Medulla oblongata (tissue), 1 donor: ENCODE measurements around the gene ADAP2.
A peak's percentile ranks its signal among the peaks of the same experiment; 100 is the strongest.
"Not testable (repeated sequence)": the region's sequence is repeated elsewhere in the genome, so short reads cannot be mapped to it uniquely, and the experiment has no call there.

ENCODE experiments used
- DNase-seq: peaks from one replicate; pipeline ENCODE4 v3.0.0-alpha.2; 2015; ENCODE audit errors: extremely low spot score

ADAP2 gene

DNA sequence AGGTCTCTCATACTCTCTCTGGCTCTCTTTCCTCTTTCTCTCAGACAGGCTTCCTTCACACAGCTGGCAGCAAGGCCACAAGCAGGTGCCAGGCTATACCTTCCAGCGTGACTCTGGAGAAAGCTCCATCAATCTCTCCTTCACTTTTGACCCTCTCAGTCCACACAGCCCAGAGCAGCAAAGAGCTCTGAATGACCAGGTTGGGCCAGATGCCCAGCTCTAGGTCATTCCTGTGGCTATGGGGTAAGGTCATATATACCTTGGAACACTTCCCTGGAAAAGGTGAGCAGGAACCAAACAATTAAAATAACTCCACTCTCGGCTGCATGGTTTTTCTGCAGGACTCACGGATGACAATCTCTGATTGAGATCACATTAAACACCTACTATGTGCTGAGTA is 8.8 kb downstream of the ADAP2 start:
- DNase-seq = no peak

DNA sequence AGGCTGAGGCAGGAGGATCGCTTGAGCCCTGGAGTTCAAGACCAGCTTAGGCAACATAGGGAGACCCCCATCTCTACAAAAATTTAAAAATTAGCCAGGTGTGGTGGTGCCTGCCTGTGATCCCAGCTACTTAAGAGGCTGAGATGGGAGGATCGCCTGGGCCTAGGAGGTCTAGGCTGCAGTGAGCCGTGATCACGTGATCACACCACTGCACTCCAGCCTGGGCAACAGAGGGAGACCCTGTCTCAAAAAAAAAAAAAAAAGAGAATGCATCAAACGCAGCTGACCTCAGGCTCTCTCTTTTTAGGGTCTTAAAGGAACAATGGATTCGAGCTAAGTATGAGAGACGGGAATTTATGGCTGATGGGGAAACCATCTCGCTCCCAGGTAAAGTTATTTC is 9.8 kb downstream of the ADAP2 start:
- not testable (repeated sequence) for DNase-seq

DNA sequence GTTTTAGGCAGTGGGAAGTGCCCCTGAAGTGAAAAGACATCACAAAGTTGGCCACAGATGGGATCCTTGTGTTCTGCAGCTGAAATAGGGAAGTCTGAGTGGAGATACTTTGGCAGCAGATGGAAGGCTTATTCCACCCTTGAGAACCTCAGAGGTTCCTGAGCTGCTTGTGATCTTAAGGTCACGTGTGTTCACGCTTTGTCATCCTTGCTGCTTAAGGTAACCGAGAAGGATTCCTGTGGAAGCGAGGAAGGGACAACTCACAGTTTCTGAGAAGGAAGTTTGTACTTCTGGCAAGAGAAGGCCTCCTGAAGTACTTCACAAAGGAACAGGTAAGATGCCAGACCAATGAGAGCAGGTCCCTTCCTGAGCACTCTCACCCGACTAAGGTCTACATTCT is 12.2 kb downstream of the ADAP2 start:
- DNase-seq = no peak

DNA sequence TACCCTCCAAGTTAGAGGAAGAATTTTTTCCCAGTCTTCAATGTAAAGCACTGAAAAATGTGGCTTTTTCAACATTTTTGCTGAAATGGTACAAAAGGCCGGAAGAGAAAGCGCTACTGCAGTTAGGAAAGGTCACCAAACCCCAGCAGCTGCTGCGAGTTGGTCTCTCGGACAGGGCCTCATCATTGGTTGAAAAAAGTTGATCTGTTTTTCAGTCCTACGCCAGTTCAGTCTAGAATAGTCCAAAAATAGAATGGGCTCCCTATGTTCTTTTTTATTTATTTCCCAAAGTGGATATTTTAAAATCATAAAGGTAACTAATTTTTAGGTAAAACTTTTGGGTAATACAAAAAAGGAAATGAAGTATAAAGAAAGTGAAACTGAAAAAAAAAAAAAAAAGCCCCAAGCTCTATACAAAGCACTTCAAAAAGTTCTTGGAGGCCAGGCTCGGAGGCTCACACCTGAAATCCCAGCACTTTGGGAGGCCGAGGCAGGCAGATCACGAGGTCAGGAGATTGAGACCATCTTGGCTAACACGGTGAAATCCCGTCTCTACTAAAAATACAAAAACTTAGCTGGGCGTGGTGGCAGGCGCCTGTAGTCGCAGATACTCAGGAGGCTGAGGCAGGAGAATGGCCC is 17.4 kb downstream of the ADAP2 start:
- DNase-seq = no peak

DNA sequence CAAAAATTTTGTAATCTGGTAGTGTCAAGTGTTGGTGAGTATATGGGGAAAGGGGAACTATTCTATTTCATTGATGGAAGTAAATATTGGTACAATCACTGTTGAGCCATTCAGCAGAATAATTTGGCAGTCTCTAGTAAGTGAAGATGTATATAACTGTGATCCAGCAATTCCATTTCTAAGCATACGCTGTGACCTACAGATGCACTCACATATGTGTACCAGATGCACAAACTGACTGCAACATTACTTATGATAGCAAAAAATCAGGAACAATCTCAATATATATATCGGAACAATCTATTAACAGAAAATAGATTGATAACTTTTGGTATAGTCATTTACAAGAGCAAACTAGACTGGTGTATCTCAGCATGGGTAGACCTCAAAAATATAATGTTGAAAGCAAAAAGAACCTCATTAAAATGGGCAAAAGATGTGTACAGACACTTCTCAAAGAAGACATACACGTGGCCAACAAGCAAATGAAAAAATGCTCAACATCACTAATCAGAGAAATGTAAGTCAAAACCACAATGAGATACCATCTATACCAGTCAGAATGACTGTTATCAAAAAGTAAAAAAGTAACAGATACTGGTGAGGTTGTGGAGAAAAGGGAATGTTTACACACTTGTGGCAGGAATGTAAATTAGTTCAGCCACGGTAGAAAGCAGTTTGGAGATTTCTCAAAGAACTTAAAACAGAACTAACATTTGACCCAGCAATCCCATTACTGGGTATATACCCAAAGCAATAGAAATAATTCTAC is 20.7 kb downstream of the ADAP2 start:
- no peak for DNase-seq

DNA sequence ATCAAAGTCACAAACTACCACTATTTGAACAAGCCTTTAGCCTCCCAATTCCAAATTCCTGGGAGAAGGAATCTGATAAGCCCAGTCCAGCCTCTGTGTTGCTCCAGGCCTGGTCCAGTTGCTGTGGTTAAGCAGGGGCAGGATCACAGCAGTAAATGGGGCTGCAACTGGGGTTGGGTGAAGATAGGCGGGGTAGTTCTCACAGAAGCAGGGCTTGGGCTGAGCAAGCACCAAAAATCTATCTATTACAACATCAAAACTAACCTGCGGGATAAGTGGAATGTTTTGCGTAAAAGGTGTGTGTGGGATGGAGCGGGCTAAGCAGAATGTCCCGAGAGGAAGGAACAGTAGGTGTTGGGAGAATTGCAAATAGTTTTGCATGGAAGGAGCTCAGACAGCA is 26.1 kb downstream of the ADAP2 start:
- no peak for DNase-seq

DNA sequence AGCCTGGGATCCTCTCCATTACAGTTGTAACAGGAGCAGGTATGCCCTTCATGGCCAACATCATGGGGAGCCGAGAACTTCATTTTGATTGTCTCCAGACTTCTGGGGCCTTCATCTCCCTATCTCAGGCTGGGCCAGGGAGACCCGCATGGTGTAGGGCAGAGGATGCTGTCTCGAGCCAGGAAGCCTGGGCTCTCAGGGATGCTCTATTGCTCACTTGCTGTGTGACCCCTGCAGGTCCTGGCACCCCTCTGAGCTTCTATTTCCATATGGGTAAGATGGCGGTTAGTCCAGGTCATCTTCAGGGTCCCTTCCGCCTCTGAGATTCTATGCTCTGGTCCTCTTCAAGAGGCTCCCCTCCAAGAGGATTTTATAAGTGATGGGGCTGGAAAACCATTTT is 28.4 kb downstream of the ADAP2 start:
- DNase-seq = no peak

DNA sequence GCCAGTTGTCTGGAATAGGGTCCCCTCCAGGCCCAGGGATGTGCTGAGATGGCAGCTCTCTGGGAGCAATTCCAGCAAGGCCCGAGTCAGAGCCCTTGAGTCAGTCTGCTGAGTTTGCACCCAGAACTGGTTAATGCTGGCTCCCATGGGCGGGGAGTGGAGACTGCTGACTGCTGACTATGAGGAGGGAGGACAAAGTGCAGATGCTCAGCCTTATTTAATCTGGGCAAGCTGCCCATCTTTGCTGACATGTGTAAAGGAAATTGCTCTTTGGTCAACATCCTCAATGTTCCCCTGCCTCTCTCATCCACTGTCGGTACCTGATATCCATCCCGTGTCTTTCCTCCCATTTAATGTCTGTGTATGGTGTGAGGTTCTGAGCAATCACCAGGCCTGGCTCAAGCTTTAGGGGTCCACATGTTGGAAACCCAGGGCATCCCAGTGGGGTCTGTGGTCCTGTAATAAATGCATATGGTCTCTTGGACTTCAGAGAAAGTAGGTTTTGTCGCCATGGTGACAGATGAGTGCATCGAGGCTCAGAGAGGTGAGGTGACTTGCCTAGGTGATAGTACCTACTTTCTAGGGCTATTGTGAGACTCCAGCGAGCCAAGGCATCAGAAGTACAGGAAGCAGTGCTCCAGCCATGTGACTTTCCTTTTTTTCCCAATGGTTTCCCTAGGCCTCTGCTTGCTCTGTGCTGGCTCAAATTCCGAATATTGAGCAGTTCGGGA is 29.1 kb downstream of the ADAP2 start:
- peak; percentile 86 for DNase-seq

DNA sequence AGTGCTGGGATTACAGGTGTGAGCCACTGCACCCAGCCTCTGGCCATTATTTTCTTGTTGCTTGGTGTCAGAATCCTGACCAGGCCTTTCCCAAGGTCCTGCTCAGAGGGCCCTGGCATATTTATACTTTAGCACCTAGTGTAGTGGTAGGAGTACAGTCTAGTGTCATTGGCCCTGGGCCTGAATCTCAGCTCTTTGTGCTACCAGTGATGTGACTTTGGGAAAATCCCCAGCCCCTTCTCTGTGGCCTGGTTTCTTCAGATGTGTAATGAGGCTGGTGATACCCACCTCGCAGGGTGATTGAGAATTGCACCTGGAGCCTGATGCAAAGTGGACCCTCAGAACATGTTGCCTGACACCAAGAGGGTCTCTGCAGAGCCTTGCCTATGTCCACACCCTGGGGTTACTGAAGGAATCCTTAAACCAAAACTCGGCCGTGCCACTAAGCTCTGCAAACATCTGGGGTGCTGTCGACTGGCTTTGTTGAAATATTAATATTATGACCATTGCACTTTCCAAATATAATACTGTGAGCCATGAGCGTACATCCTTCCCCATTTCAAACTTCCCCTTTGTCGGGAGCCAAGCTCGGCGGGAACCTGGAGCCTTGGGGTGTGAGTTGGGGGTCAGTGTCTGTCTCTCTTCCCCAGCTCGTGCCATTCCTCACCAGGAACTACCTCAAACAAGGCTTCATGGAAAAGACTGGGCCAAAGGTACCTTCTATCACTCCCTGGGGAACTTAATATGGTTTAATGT is 31.1 kb downstream of the ADAP2 start:
- peak; percentile 45 for DNase-seq

DNA sequence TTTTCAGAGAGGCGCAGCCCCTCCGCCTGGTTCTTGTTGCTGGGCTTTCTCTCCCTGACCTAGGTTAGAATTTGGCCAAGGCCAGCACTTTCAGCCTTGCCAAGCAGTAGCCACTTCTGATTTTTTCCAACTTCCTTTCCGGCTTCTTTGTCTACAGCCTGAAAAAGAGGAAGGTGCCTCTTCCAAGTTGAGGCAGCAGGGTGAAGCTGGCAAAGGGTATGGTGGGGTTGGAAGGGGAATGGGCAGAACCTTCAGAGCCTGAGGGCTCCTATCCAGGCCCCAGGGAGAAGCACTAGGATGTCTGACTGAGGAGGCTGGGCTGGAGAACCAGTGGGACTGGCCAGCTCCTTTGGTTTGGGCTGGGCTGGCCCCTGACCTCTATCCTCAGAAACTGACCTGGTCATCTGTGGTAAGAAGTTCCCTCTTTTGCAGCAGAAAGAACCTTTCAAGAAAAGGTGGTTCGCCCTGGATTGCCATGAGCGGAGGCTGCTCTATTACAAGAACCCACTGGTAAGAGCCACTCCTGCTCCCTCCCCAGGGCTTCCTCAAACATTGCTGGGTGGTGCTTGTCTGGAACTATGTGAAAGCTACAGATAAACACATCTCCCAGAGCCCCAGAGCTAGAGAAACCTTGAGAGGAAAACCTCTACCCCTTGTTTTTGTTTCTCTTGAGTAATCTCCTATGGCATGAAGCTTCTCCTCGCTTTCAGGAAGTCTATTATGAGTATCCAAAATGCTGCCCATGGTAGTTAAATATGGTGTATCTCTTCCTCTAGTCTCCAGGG is 32.5 kb downstream of the ADAP2 start:
- DNase-seq = peak; percentile 78

DNA sequence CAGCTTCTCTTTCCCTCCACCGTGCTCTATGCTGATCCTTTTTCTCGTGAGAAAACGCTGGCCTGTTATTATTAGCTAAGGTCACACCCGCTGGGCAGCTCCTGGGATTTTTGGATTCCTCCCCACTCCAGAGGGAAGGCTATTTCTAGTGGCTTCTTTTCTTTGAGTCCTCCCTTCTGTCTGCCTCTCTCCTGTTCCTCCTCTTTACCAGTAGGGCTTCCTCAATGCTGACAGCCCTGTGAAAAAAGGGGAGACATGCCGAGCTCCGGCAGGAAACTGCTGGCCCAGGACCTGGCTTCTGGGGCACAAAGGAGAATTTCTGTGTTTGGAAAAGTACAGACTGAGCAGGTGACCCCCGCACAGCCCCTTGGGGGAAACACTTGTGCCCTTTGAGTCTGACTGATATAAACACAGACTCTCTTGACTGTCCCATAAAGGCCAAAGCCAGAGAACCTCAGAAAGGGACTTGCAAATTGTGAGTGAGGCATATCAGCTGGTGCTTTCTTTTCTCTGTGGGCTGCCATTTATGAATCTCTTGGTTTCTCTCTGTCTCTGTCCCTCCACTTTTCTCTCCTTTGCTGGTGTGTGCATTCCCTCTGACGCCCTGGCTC is 35.1 kb downstream of the ADAP2 start:
- no peak for DNase-seq

DNA sequence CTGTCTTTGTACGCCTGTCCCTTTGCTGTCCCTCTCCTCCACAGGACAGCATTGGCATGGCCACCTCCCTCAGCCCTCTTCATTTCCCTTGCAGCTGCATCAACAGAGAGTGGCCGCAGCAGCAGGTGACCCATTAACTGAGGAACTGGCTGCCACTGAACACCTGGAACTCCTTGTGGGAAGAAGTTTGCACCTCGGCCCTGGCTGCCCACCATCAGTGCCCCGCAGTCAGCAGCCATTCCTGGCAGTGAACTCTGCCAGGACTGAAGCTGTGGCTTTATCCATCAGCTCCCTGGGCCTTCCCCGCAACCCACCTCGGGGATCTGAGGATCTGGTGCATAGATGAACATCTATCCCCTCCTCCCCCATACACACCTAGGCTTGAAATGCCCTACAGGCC is 36.0 kb downstream of the ADAP2 start:
- no peak for DNase-seq

DNA sequence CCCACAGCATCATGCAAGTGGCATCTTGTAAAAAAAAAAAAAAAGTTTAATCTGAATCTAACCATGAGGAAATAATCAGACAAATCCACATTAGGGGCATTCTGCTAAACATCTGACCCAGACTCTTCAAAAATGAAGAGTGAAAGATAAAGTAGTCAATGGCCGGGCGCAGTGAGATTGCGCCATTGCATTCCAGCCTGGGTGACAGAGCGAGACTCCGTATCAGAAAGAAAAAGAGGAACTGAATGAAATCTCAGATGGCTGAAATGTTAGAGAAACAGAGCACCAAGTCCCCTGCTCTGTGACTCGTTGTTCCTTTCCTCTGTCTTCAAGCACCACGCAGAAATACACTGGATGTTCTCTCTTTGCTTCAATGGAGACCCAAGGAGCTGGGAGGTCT is 36.4 kb downstream of the ADAP2 start:
- peak; percentile 37 for DNase-seq

DNA sequence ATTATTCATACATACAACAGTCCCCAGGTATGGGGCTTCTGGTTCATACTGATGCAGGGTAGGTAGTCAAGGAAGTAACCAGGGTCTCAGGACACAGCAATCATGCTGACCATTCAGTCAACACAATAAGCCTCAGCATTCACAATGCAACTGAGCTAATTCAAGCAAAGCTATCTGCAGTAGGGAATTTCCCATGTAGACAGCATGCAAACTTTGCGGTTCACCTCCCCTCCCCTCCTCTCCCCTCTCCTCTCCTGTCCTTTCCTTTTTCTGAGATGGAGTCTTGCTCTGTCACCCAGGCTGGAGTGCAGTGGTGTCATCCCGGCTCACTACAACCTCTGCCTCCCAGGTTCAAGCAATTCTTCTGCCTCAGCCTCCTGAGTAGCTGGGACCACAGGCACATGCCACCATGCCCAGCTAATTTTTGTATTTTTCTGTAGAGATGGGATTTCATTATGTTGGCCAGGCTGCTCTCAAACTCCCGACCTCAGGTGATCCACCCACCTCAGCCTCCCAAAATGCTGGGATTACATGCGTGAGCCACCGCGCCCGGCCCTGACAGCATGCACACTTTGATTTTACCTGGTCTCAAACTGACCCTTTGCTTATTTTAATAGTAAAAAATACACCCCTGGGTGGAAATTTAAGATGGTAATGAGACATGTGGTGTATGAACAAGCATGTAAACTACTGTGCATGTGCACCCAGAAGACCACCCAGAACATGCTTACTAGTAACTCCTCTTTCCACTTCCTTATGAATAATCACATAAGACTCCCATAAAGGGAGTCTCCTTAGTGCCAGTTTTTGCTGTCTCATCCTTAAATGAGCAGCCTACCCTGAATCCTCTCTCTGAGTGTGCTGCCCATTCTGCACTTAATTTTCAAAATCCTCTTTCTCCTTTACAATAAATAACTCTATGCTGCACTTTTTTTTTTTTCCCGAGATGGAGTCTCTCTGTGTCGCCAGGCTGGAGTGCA is 39.8 kb downstream of the ADAP2 start:
- DNase-seq = peak; percentile 38

DNA sequence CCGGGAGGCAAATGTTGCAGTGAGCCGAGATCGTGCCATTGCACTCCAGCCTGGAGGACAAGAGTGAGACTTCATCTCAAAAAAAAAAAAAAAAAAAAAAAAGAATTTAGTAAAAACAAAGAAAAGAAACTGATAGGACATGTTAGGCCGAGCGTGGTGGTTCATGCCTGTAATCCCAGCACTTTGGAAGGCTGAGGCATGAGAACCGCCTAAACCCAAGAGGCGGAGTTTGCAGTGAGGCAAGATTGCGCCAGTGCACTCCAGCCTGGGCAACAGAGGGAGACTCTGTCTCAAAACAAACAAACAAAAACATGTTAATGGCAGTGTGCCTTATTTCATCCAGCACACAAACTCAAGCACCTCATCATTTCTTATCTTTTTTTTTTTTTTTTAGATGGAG is 42.6 kb downstream of the ADAP2 start:
- DNase-seq = not testable (repeated sequence)

DNA sequence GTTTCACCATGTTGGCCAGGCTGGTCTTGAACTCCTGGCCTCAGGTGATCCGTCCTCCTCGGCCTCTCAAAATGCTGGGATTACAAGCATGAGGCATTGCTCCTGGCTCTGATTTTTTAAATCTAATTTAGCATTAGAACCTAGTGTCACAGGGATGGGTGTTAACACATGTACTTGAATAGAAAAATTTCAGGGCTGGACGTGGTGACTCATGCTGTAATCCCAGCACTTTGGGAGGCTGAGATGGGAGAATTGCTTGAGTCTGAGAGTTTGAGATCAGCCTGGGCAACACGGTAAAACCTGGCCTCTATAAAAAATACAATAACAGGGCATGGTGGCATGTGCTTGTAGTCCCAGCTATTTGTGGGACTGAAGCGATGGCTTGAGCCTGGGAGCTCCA is 43.1 kb downstream of the ADAP2 start:
- DNase-seq = no peak

DNA sequence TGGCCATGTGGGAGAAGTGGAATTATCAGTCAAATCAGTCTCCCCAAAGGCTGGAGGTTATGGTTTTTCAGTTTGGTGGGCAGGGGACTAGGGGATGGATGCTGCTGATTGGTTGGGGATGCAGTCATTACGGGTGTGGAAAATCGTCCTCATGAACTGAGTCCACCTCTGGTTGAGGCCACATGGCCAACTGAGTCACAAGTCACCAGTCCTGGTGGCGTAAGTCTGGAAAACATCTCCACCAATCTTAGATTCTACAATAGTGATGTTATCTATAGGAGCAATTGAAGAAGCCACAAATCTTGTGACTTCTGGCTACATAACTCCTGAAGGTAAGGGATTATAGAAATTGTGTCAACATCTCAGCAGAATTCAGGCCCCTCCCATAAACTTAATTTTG is 43.9 kb downstream of the ADAP2 start:
- DNase-seq = no peak

DNA sequence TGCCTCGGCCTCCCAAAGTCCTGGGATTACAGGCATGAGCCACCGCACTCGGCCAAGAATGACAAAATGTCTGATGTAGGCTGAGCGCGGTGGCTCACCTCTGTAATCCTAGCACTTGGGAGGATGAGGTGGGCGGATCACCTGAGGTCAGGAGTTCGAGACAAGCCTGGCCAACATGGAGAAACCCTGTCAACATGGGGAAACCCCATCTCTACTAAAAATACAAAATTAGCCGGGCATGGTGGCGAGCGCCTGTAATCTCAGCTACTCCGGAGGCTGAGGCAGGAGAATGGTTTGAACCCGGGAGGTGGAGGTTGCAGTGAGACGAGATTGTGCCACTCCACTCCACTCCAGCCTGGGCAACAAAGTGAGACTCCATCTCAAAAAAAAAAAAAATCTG is 46.2 kb downstream of the ADAP2 start:
- not testable (repeated sequence) for DNase-seq

DNA sequence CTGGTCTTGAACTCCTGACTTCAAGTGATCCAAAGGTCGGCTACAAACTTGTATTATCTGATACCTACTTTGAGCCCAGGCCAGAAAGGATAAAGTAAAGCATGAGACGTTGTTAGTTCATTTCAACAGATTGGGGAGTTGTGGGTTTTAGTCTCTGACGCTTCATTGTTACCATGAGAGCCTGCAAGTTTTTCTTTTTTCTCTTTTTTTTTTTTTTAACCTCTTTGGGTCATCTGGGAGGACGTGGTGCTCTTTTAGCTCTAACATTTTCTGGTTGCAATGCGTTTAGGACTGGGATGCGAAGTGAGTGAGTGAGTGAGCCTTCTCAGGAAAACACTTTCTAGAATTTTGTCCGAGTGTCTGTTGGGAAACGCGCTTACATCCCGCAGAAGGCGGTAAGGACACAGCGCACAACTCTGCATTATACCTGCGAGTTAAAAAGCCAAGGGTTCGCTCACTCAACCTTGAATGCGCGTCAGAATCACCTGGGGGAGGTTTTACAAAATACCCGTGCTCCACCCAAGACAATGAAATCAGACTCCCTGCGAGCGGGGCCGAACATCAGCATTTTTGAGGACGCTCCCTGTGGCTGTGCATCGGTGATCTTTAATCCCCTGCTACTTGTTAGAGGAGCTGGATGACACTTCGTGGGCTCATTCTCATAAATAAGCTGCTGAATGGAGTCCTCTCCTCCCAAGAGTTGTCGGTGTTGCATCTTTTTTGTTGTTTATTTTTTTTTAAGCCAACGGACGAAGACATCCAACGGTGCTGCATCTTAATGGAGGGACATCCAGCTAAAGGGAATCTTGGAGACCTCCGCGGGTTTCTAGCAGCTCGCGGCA is 48.5 kb downstream of the ADAP2 start:
- peak; percentile 41 for DNase-seq
